Measurements from ENCODE around the gene CDK15. TPM values are rescaled to one million over a fixed set of nuclear protein-coding genes. Genes with fewer than 3 reads are reported as not detected.
A peak's percentile ranks its signal among the peaks of the same experiment; 100 is the strongest.

CDK15 gene
- total RNA-seq, 1 donor from 2014 or later, result 3.6 TPM

GRCh38 chr2:201781557-201782051 lies 24.7 kb upstream of the CDK15 start:
- Mint-ChIP-seq H3K27me3 (ENCODE audit: low read depth) (peaks cover 4% of the 10 kb centered on the region), H3K4me3 (ENCODE audit: unreplicated experiment) (peak overlapping the region; percentile 94), H3K4me1 (ENCODE audit: low read depth) (peaks cover 48% of the 10 kb centered on the region), H3K36me3 (ENCODE audit: low read depth) (no peaks in the 10 kb centered on the region), H3K27ac (ENCODE audit: unreplicated experiment) (peak overlapping the region; percentile 95), H3K9me3 (ENCODE audit: low read depth) (no peaks in the 10 kb centered on the region)
- no peak for DNase-seq (ENCODE audit: low spot score)
- no peak for TF ChIP-seq CTCF (IDR thresholded peaks at IDR 0.05)

DNA sequence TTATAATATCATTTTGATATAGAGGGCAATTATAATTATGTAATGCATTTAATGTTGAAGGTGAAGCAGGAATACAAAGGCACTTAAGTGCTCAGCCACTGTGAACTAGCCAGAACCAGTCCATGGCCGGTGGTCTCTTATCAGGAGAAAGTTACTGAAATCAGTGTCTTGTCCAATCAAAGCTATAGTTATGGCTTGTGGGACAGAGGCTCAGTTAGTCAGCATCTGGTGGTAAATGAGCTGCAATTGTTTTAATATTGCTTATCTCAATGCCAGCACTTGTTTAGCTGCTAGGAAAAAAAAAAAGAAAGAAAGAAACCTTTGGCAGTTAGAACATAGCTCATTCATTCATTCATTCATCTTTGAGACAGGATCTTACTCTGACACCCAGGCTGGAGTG lies 21.8 kb upstream of the CDK15 start:
- H3K9me3 Mint-ChIP-seq (ENCODE audit: low read depth), result no peaks in the 10 kb centered on the region
- no peak for TF ChIP-seq CTCF (IDR thresholded peaks at IDR 0.05)
- no peaks in the 10 kb centered on the region for H3K36me3 Mint-ChIP-seq (ENCODE audit: low read depth)
- H3K4me3 Mint-ChIP-seq (ENCODE audit: unreplicated experiment), result no peak overlapping the region
- no peak overlapping the region for H3K27ac Mint-ChIP-seq (ENCODE audit: unreplicated experiment)
- peaks cover 4% of the 10 kb centered on the region for H3K27me3 Mint-ChIP-seq (ENCODE audit: low read depth)
- H3K4me1 Mint-ChIP-seq (ENCODE audit: low read depth), result peaks cover 25% of the 10 kb centered on the region
- DNase-seq (ENCODE audit: low spot score), result no peak

DNA sequence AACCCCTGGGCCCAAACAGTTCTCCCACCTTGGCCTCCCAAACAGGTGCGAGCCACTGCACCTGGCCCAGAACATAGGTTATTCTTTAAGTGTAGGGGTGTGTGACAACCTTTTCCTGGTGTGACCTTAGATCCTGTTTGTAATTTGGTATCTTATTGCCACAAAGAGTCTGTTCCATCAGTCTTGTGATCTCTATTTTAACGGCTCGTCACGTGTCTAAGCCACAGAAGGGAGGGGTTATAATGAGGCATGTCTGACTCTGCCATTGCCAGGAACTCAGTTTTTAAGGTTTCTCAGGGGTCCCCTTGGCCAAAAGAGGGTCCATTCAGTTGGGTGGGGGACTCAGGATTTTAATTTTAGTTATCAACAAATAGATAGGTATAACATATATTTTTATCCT lies 21.2 kb upstream of the CDK15 start:
- no peaks in the 10 kb centered on the region for H3K9me3 Mint-ChIP-seq (ENCODE audit: low read depth)
- H3K27me3 Mint-ChIP-seq (ENCODE audit: low read depth), result peaks cover 4% of the 10 kb centered on the region
- peaks cover 19% of the 10 kb centered on the region for H3K4me1 Mint-ChIP-seq (ENCODE audit: low read depth)
- no peak overlapping the region for H3K4me3 Mint-ChIP-seq (ENCODE audit: unreplicated experiment)
- H3K36me3 Mint-ChIP-seq (ENCODE audit: low read depth), result no peaks in the 10 kb centered on the region
- TF ChIP-seq CTCF (IDR thresholded peaks at IDR 0.05), result no peak
- no peak overlapping the region for H3K27ac Mint-ChIP-seq (ENCODE audit: unreplicated experiment)
- no peak for DNase-seq (ENCODE audit: low spot score)

- Mint-ChIP-seq H3K27ac (ENCODE audit: unreplicated experiment) (peak overlapping the region; percentile 67), H3K4me3 (ENCODE audit: unreplicated experiment) (no peak overlapping the region), H3K9me3 (ENCODE audit: low read depth) (no peaks in the 10 kb centered on the region), H3K36me3 (ENCODE audit: low read depth) (no peaks in the 10 kb centered on the region), H3K4me1 (ENCODE audit: low read depth) (peaks cover 17% of the 10 kb centered on the region), H3K27me3 (ENCODE audit: low read depth) (peaks cover 4% of the 10 kb centered on the region)
- no peak for DNase-seq (ENCODE audit: low spot score)
- TF ChIP-seq CTCF (IDR thresholded peaks at IDR 0.05), result no peak
These were observed 19.9 kb upstream of the CDK15 start for GRCh38 chr2:201786471-201786870.

GRCh38 chr2:201788371-201788770 lies 18.0 kb upstream of the CDK15 start:
- no peaks in the 10 kb centered on the region for H3K36me3 Mint-ChIP-seq (ENCODE audit: low read depth)
- H3K4me3 Mint-ChIP-seq (ENCODE audit: unreplicated experiment), result no peak overlapping the region
- H3K9me3 Mint-ChIP-seq (ENCODE audit: low read depth), result no peaks in the 10 kb centered on the region
- TF ChIP-seq CTCF (IDR thresholded peaks at IDR 0.05), result no peak
- H3K27me3 Mint-ChIP-seq (ENCODE audit: low read depth), result peaks cover 3% of the 10 kb centered on the region
- H3K27ac Mint-ChIP-seq (ENCODE audit: unreplicated experiment), result no peak overlapping the region
- DNase-seq (ENCODE audit: low spot score), result no peak
- H3K4me1 Mint-ChIP-seq (ENCODE audit: low read depth), result peaks cover 11% of the 10 kb centered on the region

Data from chondrocyte (in vitro differentiated cells).